ENCODE results near the gene FAM78A. TPM values are rescaled to one million over a fixed set of nuclear protein-coding genes. Genes with fewer than 3 reads are reported as not detected.

FAM78A gene
- total and polyA plus RNA-seq, 2 donors (not counting 1 experiment from before 2014, with no cell fraction given) = 42.9 to 58.3 TPM

- Mint-ChIP-seq H3K4me3 (peak overlapping the region; percentile 53), H3K4me1 (peaks cover 44% of the 10 kb centered on the region), H3K9me3 (ENCODE audit: insufficient read depth) (no peaks in the 10 kb centered on the region), H3K27ac (peak overlapping the region; percentile 37), H3K27me3 (peaks cover 10% of the 10 kb centered on the region)
- Histone ChIP-seq H3K4me2 (replicated peaks; ENCODE audit: low read depth, low read length, poor library complexity, severe bottlenecking) (peak overlapping the region; percentile 77), H3K27me3 (replicated peaks in 1 of 4; ENCODE audit: control extremely low read depth in 1 of 4, control insufficient read depth in 3 of 4, insufficient read depth in 4 of 4, low read length in 3 of 4) (peaks cover 0 to 14% (median 5%) of the 10 kb centered on the region in 4 experiments), H4K20me1 (ENCODE audit: control insufficient read depth, insufficient read depth, low read length, poor library complexity, severe bottlenecking) (peaks cover 8% of the 10 kb centered on the region), H3K4me1 (ENCODE audit: control insufficient read depth in 2 of 2, insufficient read depth in 2 of 2, low read length in 2 of 2) (peaks cover 34 to 38% of the 10 kb centered on the region in 2 donors), H3K9ac (ENCODE audit: low read length) (peak overlapping the region; percentile 97), H3K27ac (ENCODE audit: low read length in 2 of 2) (peak overlapping the region in 1 of 2 donors; percentile 34), H3K36me3 (replicated peaks in 1 of 2; ENCODE audit: control extremely low read depth in 1 of 2, control insufficient read depth in 1 of 2, extremely low read depth in 1 of 2, insufficient read depth in 2 of 2, low read length in 1 of 2) (no peaks in the 10 kb centered on the region), H3K79me2 (ENCODE audit: control insufficient read depth, insufficient read depth, low read length) (peaks cover 40% of the 10 kb centered on the region), H3K4me3 (ENCODE audit: control extremely low read depth in 1 of 5, extremely low read depth in 1 of 5, insufficient read depth in 1 of 5, low read depth in 2 of 5, low read length in 4 of 5) (peak overlapping the region; percentile 9 to 95 (median 66)), H3K9me3 (ENCODE audit: control extremely low read depth in 1 of 3, control insufficient read depth in 2 of 3, insufficient read depth in 1 of 3, low read length in 2 of 3) (no peaks in the 10 kb centered on the region), H2AFZ (ENCODE audit: insufficient read depth, low read depth, low read length, poor library complexity, severe bottlenecking) (peak overlapping the region; percentile 71)
- DNase-seq (peak; percentile 66), ATAC-seq (ENCODE audit: low read depth) (peak; percentile 13)
- under 1% methylated on average over 78 of the region's 78 CpGs for WGBS (ENCODE audit: insufficient coverage)
- TF ChIP-seq CTCF (IDR thresholded peaks at IDR 0.05) = peak; percentile 12
- TF ChIP-seq EZH2 (IDR thresholded peaks at IDR 0.05; ENCODE audit: borderline replicate concordance, insufficient read depth, low read depth, low read length, poor library complexity, severe bottlenecking) = no peak
- intact Hi-C loops (cut with micrococcal nuclease) = loop anchor here (5.0 to 10.0 kb wide), 2 partner anchors 57 to 965 kb away; no protein-coding TSS in a partner anchor
- POLR2A ChIA-PET = interaction anchor here (0.7 to 8.2 kb wide), 4 partner anchors 8 to 79 kb away, joined by 3 to 199 read pairs (median 6); no protein-coding TSS in a partner anchor
- CTCF ChIA-PET = interaction anchor here (1.5 to 8.9 kb wide), 3 partner anchors 22 to 99 kb away, joined by 4 to 158 read pairs (median 37); no protein-coding TSS in a partner anchor
These were observed 1.1 kb upstream of the FAM78A start for GRCh38 chr9:131277287-131277909.

- Histone ChIP-seq H3K9me3 (ENCODE audit: control extremely low read depth in 1 of 3, control insufficient read depth in 2 of 3, insufficient read depth in 1 of 3, low read length in 2 of 3) (no peaks in the 10 kb centered on the region), H3K9ac (ENCODE audit: low read length) (peak overlapping the region; percentile 97), H3K27ac (ENCODE audit: low read length in 2 of 2) (peak overlapping the region in 1 of 2 donors; percentile 34), H3K4me3 (ENCODE audit: control extremely low read depth in 1 of 5, extremely low read depth in 1 of 5, insufficient read depth in 1 of 5, low read depth in 2 of 5, low read length in 4 of 5) (peak overlapping the region in 4 of 5 experiments; percentile 33 to 95 (median 78)), H4K20me1 (ENCODE audit: control insufficient read depth, insufficient read depth, low read length, poor library complexity, severe bottlenecking) (peaks cover 8% of the 10 kb centered on the region), H2AFZ (ENCODE audit: insufficient read depth, low read depth, low read length, poor library complexity, severe bottlenecking) (peak overlapping the region; percentile 71), H3K36me3 (replicated peaks in 1 of 2; ENCODE audit: control extremely low read depth in 1 of 2, control insufficient read depth in 1 of 2, extremely low read depth in 1 of 2, insufficient read depth in 2 of 2, low read length in 1 of 2) (no peaks in the 10 kb centered on the region), H3K79me2 (ENCODE audit: control insufficient read depth, insufficient read depth, low read length) (peaks cover 45% of the 10 kb centered on the region), H3K27me3 (replicated peaks in 1 of 4; ENCODE audit: control extremely low read depth in 1 of 4, control insufficient read depth in 3 of 4, insufficient read depth in 4 of 4, low read length in 3 of 4) (peaks cover 0 to 9% (median 2%) of the 10 kb centered on the region in 4 experiments), H3K4me2 (replicated peaks; ENCODE audit: low read depth, low read length, poor library complexity, severe bottlenecking) (peak overlapping the region; percentile 77), H3K4me1 (ENCODE audit: control insufficient read depth in 2 of 2, insufficient read depth in 2 of 2, low read length in 2 of 2) (peaks cover 34 to 39% of the 10 kb centered on the region in 2 donors)
- TF ChIP-seq EZH2 (IDR thresholded peaks at IDR 0.05; ENCODE audit: borderline replicate concordance, insufficient read depth, low read depth, low read length, poor library complexity, severe bottlenecking) (no peak), CTCF (IDR thresholded peaks at IDR 0.05) (no peak)
- Mint-ChIP-seq H3K4me1 (peaks cover 44% of the 10 kb centered on the region), H3K27ac (peak overlapping the region; percentile 37), H3K9me3 (ENCODE audit: insufficient read depth) (no peaks in the 10 kb centered on the region), H3K4me3 (peak overlapping the region; percentile 53), H3K27me3 (peaks cover 5% of the 10 kb centered on the region)
- POLR2A ChIA-PET = interaction anchor here (1.5 to 8.2 kb wide), 4 partner anchors 13 to 96 kb away, joined by 6 to 199 read pairs (median 14); no protein-coding TSS in a partner anchor
- WGBS (ENCODE audit: insufficient coverage) = under 1% methylated on average over 60 of the region's 60 CpGs
- CTCF ChIA-PET = interaction anchor here (1.3 to 8.9 kb wide), 4 partner anchors 14 to 99 kb away, joined by 4 to 158 read pairs (median 22); no protein-coding TSS in a partner anchor
- peak; percentile 69 for DNase-seq
- intact Hi-C loops (cut with micrococcal nuclease) = loop anchor here (1.0 to 10.0 kb wide), 3 partner anchors 21 to 965 kb away; no protein-coding TSS in a partner anchor
- ATAC-seq (ENCODE audit: low read depth) = peak; percentile 22
These were observed 579 bp upstream of the FAM78A start for GRCh38 chr9:131276891-131277286.

All from B cell (primary cell).